Hepatocyte (in vitro differentiated cells): Measurements from ENCODE around the gene SORCS3.

Experiments
- EZH2phosphoT487 ChIP-seq: fragments of 200-600 bp; sonication (generic); IDR thresholded peaks from one replicate; pipeline ENCODE4 v1.6.1; 2018; ENCODE audit warnings: antibody characterized with exemption, mild to moderate bottlenecking, low read depth, moderate library complexity; ENCODE audit not compliant: unreplicated experiment, severe bottlenecking
- TF ChIP-seq, protein P1 (sequence below): fragments of 200-600 bp; sonication (generic); IDR thresholded peaks from 2 replicates; pipeline ENCODE4 v1.5.1; 2016; ENCODE audit warnings: antibody characterized with exemption, mild to moderate bottlenecking; ENCODE audit not compliant: poor library complexity

GRCh38 chr10:104774234-104774633 is 133.1 kb downstream of the SORCS3 start:
- TF ChIP-seq, protein P1, sequence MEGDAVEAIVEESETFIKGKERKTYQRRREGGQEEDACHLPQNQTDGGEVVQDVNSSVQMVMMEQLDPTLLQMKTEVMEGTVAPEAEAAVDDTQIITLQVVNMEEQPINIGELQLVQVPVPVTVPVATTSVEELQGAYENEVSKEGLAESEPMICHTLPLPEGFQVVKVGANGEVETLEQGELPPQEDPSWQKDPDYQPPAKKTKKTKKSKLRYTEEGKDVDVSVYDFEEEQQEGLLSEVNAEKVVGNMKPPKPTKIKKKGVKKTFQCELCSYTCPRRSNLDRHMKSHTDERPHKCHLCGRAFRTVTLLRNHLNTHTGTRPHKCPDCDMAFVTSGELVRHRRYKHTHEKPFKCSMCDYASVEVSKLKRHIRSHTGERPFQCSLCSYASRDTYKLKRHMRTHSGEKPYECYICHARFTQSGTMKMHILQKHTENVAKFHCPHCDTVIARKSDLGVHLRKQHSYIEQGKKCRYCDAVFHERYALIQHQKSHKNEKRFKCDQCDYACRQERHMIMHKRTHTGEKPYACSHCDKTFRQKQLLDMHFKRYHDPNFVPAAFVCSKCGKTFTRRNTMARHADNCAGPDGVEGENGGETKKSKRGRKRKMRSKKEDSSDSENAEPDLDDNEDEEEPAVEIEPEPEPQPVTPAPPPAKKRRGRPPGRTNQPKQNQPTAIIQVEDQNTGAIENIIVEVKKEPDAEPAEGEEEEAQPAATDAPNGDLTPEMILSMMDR: no peak
- no peak for TF ChIP-seq EZH2phosphoT487
